Stomach (tissue), 4 donors: ENCODE results near the gene STK31.
"Not testable (repeated sequence)": the region's sequence is repeated elsewhere in the genome, so short reads cannot be mapped to it uniquely, and the experiment has no call there.

Experiments
- POLR2A ChIP-seq, 4 donors: fragments of 450-650 bp; IDR thresholded peaks; one replicate each; pipeline ENCODE4 v1.6.1; 2016; ENCODE audit warnings: antibody characterized with exemption in 4 of 4, control low read depth in 2 of 4, mild to moderate bottlenecking in 1 of 4, moderate library complexity in 1 of 4
- POLR2AphosphoS5 ChIP-seq, 3 donors: sonication (generic); formaldehyde crosslinking; IDR thresholded peaks; one replicate each; pipeline ENCODE4 v1.6.1; 2016; ENCODE audit warnings: antibody characterized with exemption in 3 of 3
- TF ChIP-seq, protein P1 (sequence below), 7 experiments: fragments of 450-650 bp in 4 of 7; fragments of 200-600 bp in 3 of 7; sonication (generic) in 3 of 7; IDR thresholded peaks; one replicate each; pipeline ENCODE4 v1.5.1; 2016 to 2019; ENCODE audit warnings: antibody characterized with exemption in 7 of 7, control low read depth in 2 of 7, mild to moderate bottlenecking in 1 of 7

- TF ChIP-seq POLR2AphosphoS5, POLR2A (IDR thresholded peaks at IDR 0.05): not testable (repeated sequence)
- TF ChIP-seq, protein P1, sequence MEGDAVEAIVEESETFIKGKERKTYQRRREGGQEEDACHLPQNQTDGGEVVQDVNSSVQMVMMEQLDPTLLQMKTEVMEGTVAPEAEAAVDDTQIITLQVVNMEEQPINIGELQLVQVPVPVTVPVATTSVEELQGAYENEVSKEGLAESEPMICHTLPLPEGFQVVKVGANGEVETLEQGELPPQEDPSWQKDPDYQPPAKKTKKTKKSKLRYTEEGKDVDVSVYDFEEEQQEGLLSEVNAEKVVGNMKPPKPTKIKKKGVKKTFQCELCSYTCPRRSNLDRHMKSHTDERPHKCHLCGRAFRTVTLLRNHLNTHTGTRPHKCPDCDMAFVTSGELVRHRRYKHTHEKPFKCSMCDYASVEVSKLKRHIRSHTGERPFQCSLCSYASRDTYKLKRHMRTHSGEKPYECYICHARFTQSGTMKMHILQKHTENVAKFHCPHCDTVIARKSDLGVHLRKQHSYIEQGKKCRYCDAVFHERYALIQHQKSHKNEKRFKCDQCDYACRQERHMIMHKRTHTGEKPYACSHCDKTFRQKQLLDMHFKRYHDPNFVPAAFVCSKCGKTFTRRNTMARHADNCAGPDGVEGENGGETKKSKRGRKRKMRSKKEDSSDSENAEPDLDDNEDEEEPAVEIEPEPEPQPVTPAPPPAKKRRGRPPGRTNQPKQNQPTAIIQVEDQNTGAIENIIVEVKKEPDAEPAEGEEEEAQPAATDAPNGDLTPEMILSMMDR (IDR thresholded peaks at IDR 0.05): not testable (repeated sequence)
Observed at GRCh38 chr7:23722587-23723216, 12.7 kb downstream of the STK31 start.
